CD4-positive, alpha-beta T cell (primary cell): Measurements from ENCODE around the gene EPS8L2. TPM values are rescaled to one million over a fixed set of nuclear protein-coding genes. Genes with fewer than 3 reads are reported as not detected.
"Not testable (repeated sequence)": the region's sequence is repeated elsewhere in the genome, so short reads cannot be mapped to it uniquely, and the experiment has no call there.

Experiments
- ATAC-seq: fragments of 200-7000 bp; cut with Tn5 transposase; one replicate; pipeline ENCODE4 v1.10.0; 2022; ENCODE audit warnings: mild to moderate bottlenecking; ENCODE audit not compliant: poor library complexity
- CTCF ChIA-PET: fragments of 350-600 bp; sonication (Branson Sonifier 250); formaldehyde crosslinking; loops from one replicate; lab custom pipeline; 2021; ENCODE audit warnings: antibody characterized with exemption, inconsistent platforms; lab: Charles Lee
- POLR2A ChIA-PET: fragments of 350-600 bp; sonication (Branson Sonifier 250); formaldehyde crosslinking; loops from one replicate; lab custom pipeline; 2021; ENCODE audit warnings: antibody characterized with exemption, inconsistent platforms; lab: Charles Lee
- DNase-seq, 14 experiments: peaks; one replicate each; pipeline ENCODE4 v3.0.0-alpha.2; 2013 to 2020; ENCODE audit warnings: mixed read lengths in 2 of 14
- H3K27ac ChIP-seq, 2 donors: one replicate each; pipeline versions ENCODE4 v1.5.1 to v1.7.0; 2013; ENCODE audit warnings: low read length in 2 of 2, low read depth in 1 of 2, mild to moderate bottlenecking in 1 of 2
- H3K27me3 ChIP-seq, 2 experiments: 1 replicate in 1 of 2; 2 replicates in 1 of 2; pipeline versions ENCODE4 v1.6.1 to v1.7.0; 2013; ENCODE audit warnings: low read length in 2 of 2, control low read depth in 1 of 2, mild to moderate bottlenecking in 1 of 2, moderate library complexity in 1 of 2; ENCODE audit not compliant: insufficient read depth in 2 of 2, control insufficient read depth in 1 of 2
- H3K36me3 ChIP-seq: one replicate; pipeline ENCODE4 v1.6.1; 2013; ENCODE audit warnings: low read length, control low read depth; ENCODE audit not compliant: insufficient read depth
- H3K4me1 ChIP-seq: one replicate; pipeline ENCODE4 v1.6.1; 2013; ENCODE audit warnings: low read length, control low read depth; ENCODE audit not compliant: insufficient read depth
- H3K4me3 ChIP-seq: one replicate; pipeline ENCODE4 v1.5.1; 2013; ENCODE audit warnings: mild to moderate bottlenecking, low read length, moderate library complexity
- H3K9me3 ChIP-seq, 2 experiments: 1 replicate in 1 of 2; 2 replicates in 1 of 2; pipeline versions ENCODE4 v1.6.1 to v1.7.0; 2013; ENCODE audit warnings: low read length in 2 of 2, mild to moderate bottlenecking in 2 of 2, control low read depth in 1 of 2, moderate library complexity in 1 of 2; ENCODE audit not compliant: control insufficient read depth in 1 of 2, insufficient read depth in 1 of 2
- H3K27ac Mint-ChIP-seq: one replicate; pipeline ENCODE4 v1.8.0; 2020; ENCODE audit warnings: mixed read lengths
- H3K27me3 Mint-ChIP-seq: one replicate; pipeline ENCODE4 v1.8.0; 2021; ENCODE audit warnings: mixed read lengths
- H3K36me3 Mint-ChIP-seq: one replicate; pipeline ENCODE4 v1.8.0; 2021; ENCODE audit warnings: low read depth, mixed read lengths
- H3K4me1 Mint-ChIP-seq: one replicate; pipeline ENCODE4 v1.8.0; 2021; ENCODE audit warnings: low read depth, mixed read lengths
- H3K4me3 Mint-ChIP-seq: one replicate; pipeline ENCODE4 v1.8.0; 2020; ENCODE audit warnings: mild to moderate bottlenecking, mixed read lengths
- H3K9me3 Mint-ChIP-seq: one replicate; pipeline ENCODE4 v1.8.0; 2020; ENCODE audit warnings: mixed read lengths
- CTCF ChIP-seq: fragments of 200-600 bp; IDR thresholded peaks from one replicate; pipeline ENCODE4 v1.8.0; 2022; ENCODE audit warnings: antibody characterized with exemption, mild to moderate bottlenecking
- intact Hi-C, 2 experiments: fragments of 100-400 bp; cut with DNase I in 1 of 2; cut with micrococcal nuclease in 1 of 2; formaldehyde crosslinking; loops; one replicate each; pipeline versions ENCODE4 v1.15.1 to v1.9.0; 2023 to 2025; cut with DNase I, micrococcal nuclease
- total RNA-seq, 174 experiments: library from RNA in 2 of 174; stranded (reverse) in 2 of 174; gene quantifications; one replicate each; pipeline ENCODE4 v1.2.3 and lab custom pipeline; 2021 to 2026

Gene EPS8L2
- total RNA-seq, 2 experiments from 2014 or later: 3.5 to 4.0 TPM

DNA sequence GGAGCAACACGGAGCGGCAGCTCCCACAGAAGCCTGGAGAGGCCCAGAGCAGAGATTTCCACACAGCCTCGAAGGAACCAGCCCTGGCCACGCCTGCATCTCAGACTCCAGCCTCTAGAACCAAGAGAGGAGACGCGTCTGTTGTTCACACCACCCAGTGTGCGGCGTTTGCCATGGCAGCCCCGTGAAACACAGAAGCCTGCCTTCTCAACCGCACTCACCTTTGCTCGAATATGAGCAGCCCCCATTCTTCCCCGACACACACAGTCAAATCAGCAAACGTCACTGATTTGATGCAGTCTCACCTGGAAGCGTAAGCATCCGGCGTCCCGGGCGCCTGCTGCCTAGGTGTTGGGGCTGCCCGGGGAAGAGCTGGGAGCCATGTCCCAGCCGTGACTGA lies 27.0 kb downstream of the EPS8L2 start:
- H3K27ac ChIP-seq: no peak overlapping the region
- peaks cover 16% of the 10 kb centered on the region for H3K4me1 ChIP-seq
- Mint-ChIP-seq H3K4me3 (no peak overlapping the region), H3K36me3 (no peaks in the 10 kb centered on the region), H3K9me3 (no peaks in the 10 kb centered on the region), H3K27me3 (no peaks in the 10 kb centered on the region), H3K4me1 (peaks cover 10% of the 10 kb centered on the region), H3K27ac (no peak overlapping the region)
- no peaks in the 10 kb centered on the region for H3K36me3 ChIP-seq
- no peaks in the 10 kb centered on the region for H3K9me3 ChIP-seq
- intact Hi-C loops: no loop called here
- POLR2A ChIA-PET: no interaction called here
- H3K27me3 ChIP-seq: no peaks in the 10 kb centered on the region
- H3K4me3 ChIP-seq: no peak overlapping the region
- ATAC-seq (no peak), DNase-seq (no peak)
- TF ChIP-seq CTCF: no peak
- CTCF ChIA-PET: no interaction called here

- ATAC-seq, intact Hi-C loops, H3K9me3 ChIP-seq, H3K36me3 Mint-ChIP-seq, H3K4me3 Mint-ChIP-seq, H3K27me3 Mint-ChIP-seq, H3K27ac ChIP-seq, H3K27me3 ChIP-seq, H3K4me3 ChIP-seq, H3K36me3 ChIP-seq, POLR2A ChIA-PET, DNase-seq, H3K9me3 Mint-ChIP-seq, CTCF ChIA-PET, H3K27ac Mint-ChIP-seq: not testable (repeated sequence)
- peaks cover 18% of the 10 kb centered on the region for H3K4me1 ChIP-seq
- peaks cover 16% of the 10 kb centered on the region for H3K4me1 Mint-ChIP-seq
Observed at GRCh38 chr11:734541-734940, 28.5 kb downstream of the EPS8L2 start.

GRCh38 chr11:737366-737765 lies 31.3 kb downstream of the EPS8L2 start:
- Histone ChIP-seq H3K36me3 (no peaks in the 10 kb centered on the region), H3K4me1 (peaks cover 18% of the 10 kb centered on the region), H3K4me3 (peak overlapping the region; percentile 33), H3K27ac (no peak overlapping the region), H3K9me3 (no peaks in the 10 kb centered on the region), H3K27me3 (no peaks in the 10 kb centered on the region)
- DNase-seq: peak in 2 of 14 experiments; percentile 21 to 22
- Mint-ChIP-seq H3K27me3 (no peaks in the 10 kb centered on the region), H3K9me3 (no peaks in the 10 kb centered on the region), H3K27ac (peak overlapping the region; percentile 47), H3K36me3 (no peaks in the 10 kb centered on the region), H3K4me1 (peaks cover 16% of the 10 kb centered on the region), H3K4me3 (peak overlapping the region; percentile 44)
- ChIA-PET POLR2A (interaction anchor here (0.9 to 2.4 kb wide), 3 partner anchors 10 to 42 kb away, joined by 3 to 8 read pairs (median 4); partner anchors contain the start of genes DEAF1, TALDO1 and TMEM80), CTCF (no interaction called here)
- intact Hi-C loops: no loop called here
- TF ChIP-seq CTCF: no peak
- peak; percentile 41 for ATAC-seq

DNA sequence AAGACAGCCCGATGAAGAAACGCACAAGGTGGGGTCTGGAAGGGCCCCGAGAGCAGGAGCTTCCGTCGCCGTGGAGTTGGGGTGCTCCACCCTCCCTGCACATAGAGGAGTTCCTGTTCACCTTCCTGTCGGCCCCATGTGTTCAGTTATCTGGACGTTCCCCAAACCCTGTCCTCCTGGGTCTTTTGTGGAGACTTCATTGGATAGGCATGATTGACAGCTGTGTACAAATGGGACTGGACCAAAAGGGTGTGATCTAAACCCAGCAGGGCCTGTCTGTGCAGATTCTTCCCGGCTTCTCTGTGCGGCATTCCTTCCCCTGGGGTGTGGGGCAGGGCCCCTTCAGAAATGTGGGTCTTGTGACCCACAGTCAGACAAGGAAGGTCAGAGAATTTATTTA lies 31.9 kb downstream of the EPS8L2 start:
- POLR2A ChIA-PET: interaction anchor here (0.9 to 2.4 kb wide), 3 partner anchors 9 to 43 kb away, joined by 3 to 8 read pairs (median 4); partner anchors contain the start of genes DEAF1, TALDO1 and TMEM80
- H3K27ac ChIP-seq, H3K36me3 Mint-ChIP-seq, intact Hi-C loops, H3K36me3 ChIP-seq, H3K27me3 Mint-ChIP-seq, H3K9me3 Mint-ChIP-seq, H3K9me3 ChIP-seq, H3K27me3 ChIP-seq, CTCF ChIA-PET: not testable (repeated sequence)
- Mint-ChIP-seq H3K27ac (peak overlapping the region; percentile 47), H3K4me3 (peak overlapping the region; percentile 44), H3K4me1 (peaks cover 16% of the 10 kb centered on the region)
- DNase-seq: peak in 4 of 14 experiments; percentile 28 to 51 (median 36)
- peak; percentile 72 for ATAC-seq
- H3K4me1 ChIP-seq: peaks cover 18% of the 10 kb centered on the region
- peak overlapping the region; percentile 33 for H3K4me3 ChIP-seq
